Sigmoid colon (tissue), 7 donors: ENCODE measurements around the gene ZIC3. TPM values are rescaled to one million over a fixed set of nuclear protein-coding genes. Genes with fewer than 3 reads are reported as not detected.

ENCODE experiments used
- DNase-seq: peaks from one replicate; pipeline ENCODE4 v3.0.0-alpha.2; 2019
- H3K27ac ChIP-seq, 4 donors: fragments of 200-600 bp; sonication (generic); one replicate each; pipeline ENCODE4 v1.5.1; 2016 to 2019; ENCODE audit warnings: mild to moderate bottlenecking in 1 of 4
- H3K27me3 ChIP-seq, 3 donors: fragments of 200-600 bp; sonication (generic); one replicate each; pipeline ENCODE4 v1.5.1; 2019; ENCODE audit warnings: mild to moderate bottlenecking in 1 of 3
- H3K36me3 ChIP-seq, 4 donors: fragments of 200-600 bp; sonication (generic); one replicate each; pipeline ENCODE4 v1.5.1; 2016 to 2019
- H3K4me1 ChIP-seq, 4 donors: fragments of 200-600 bp; sonication (generic); one replicate each; pipeline ENCODE4 v1.5.1; 2017 to 2019
- H3K4me3 ChIP-seq, 4 donors: fragments of 200-600 bp; sonication (generic); one replicate each; pipeline ENCODE4 v1.5.1; 2017 to 2019; ENCODE audit warnings: mild to moderate bottlenecking in 2 of 4, moderate library complexity in 1 of 4
- H3K9me3 ChIP-seq, 4 donors: fragments of 200-600 bp in 3 of 4; sonication (generic) in 3 of 4; one replicate each; pipeline versions ENCODE4 v1.5.1 to v1.6.1; 2013 to 2019
- CTCF ChIP-seq, 4 experiments: fragments of 450-650 bp in 3 of 4; fragments of 200-600 bp in 1 of 4; IDR thresholded peaks; one replicate each; pipeline ENCODE4 v1.5.1; 2016 to 2019; ENCODE audit warnings: antibody characterized with exemption in 4 of 4, mild to moderate bottlenecking in 3 of 4, moderate library complexity in 2 of 4
- EP300 ChIP-seq, 4 donors: sonication (generic); formaldehyde crosslinking; IDR thresholded peaks; one replicate each; pipeline ENCODE4 v1.6.1; 2017; ENCODE audit warnings: antibody characterized with exemption in 4 of 4
- POLR2A ChIP-seq, 2 donors: fragments of 450-650 bp; IDR thresholded peaks; one replicate each; pipeline ENCODE4 v1.6.1; 2016; ENCODE audit warnings: antibody characterized with exemption in 2 of 2, mild to moderate bottlenecking in 2 of 2, moderate library complexity in 2 of 2
- POLR2AphosphoS5 ChIP-seq, 4 donors: sonication (generic); formaldehyde crosslinking; IDR thresholded peaks; one replicate each; pipeline ENCODE4 v1.6.1; 2017; ENCODE audit warnings: antibody characterized with exemption in 4 of 4
- WGBS, 2 donors: extraction: QIAGEN DNeasy Blood & Tissue Kit; methylation state at CpG; one replicate each; pipeline ENCODE4 v1.1.7; 2013; 5-methylcytosine and 5-hydroxymethylcytosine counted together
- intact Hi-C: fragments of 100-400 bp; cut with DNase I; formaldehyde crosslinking; loops from one replicate; pipeline ENCODE4 v1.15.1; 2023
- polyA plus RNA-seq, 3 donors: library from polyadenylated mRNA; stranded (reverse); fragments of 200-250 nt; gene quantifications; one replicate each; pipeline ENCODE4 v1.2.3, GENCODE V29; 2013
- total RNA-seq, 4 donors: library from RNA; depleted of rRNA; stranded (reverse); fragments of >200 nt; gene quantifications; one replicate each; pipeline ENCODE4 v1.1.0, GENCODE V29; 2016
- donor health status: healthy with polysubstance abuse.
- donor health status: Bipolar disorder and iron deficiency.
- donor health status: healthy.

The ZIC3 gene
- total and polyA plus RNA-seq, 7 donors = not detected

GRCh38 chrX:137567682-137568232 lies 1.8 kb downstream of the ZIC3 start:
- 5 to 12% methylated on average over 36 of the region's 36 CpGs for WGBS, 2 donors
- H3K36me3 ChIP-seq = no peaks in the 10 kb centered on the region
- H3K27ac ChIP-seq = no peak overlapping the region
- no peak for TF ChIP-seq CTCF (IDR thresholded peaks at IDR 0.05)
- TF ChIP-seq POLR2AphosphoS5 (IDR thresholded peaks at IDR 0.05) = no peak
- TF ChIP-seq EP300 (IDR thresholded peaks at IDR 0.05) = no peak
- no peak for TF ChIP-seq POLR2A (IDR thresholded peaks at IDR 0.05)
- H3K27me3 ChIP-seq = peaks cover 47 to 96% (median 48%) of the 10 kb centered on the region in 3 donors
- H3K4me3 ChIP-seq = no peak overlapping the region
- H3K4me1 ChIP-seq = peaks cover 0 to 29% (median 17%) of the 10 kb centered on the region in 4 donors
- DNase-seq = no peak
- no peaks in the 10 kb centered on the region for H3K9me3 ChIP-seq
- intact Hi-C loops = loop anchor here (10.0 kb wide), 1 partner anchor 143 kb away; no protein-coding TSS in a partner anchor

GRCh38 chrX:137568741-137569469 lies 3.0 kb downstream of the ZIC3 start:
- H3K36me3 ChIP-seq = no peaks in the 10 kb centered on the region
- DNase-seq = no peak
- H3K4me3 ChIP-seq = no peak overlapping the region
- H3K9me3 ChIP-seq = no peaks in the 10 kb centered on the region
- peaks cover 0 to 29% (median 17%) of the 10 kb centered on the region in 4 donors for H3K4me1 ChIP-seq
- WGBS, 2 donors = 4 to 5% methylated on average over 53 of the region's 53 CpGs
- H3K27ac ChIP-seq = no peak overlapping the region
- H3K27me3 ChIP-seq = peaks cover 44 to 96% (median 47%) of the 10 kb centered on the region in 3 donors
- TF ChIP-seq CTCF (IDR thresholded peaks at IDR 0.05) (no peak), EP300 (IDR thresholded peaks at IDR 0.05) (no peak), POLR2AphosphoS5 (IDR thresholded peaks at IDR 0.05) (no peak), POLR2A (IDR thresholded peaks at IDR 0.05) (no peak)
- intact Hi-C loops = loop anchor here (10.0 kb wide), 1 partner anchor 144 kb away; no protein-coding TSS in a partner anchor

GRCh38 chrX:137569470-137569891 lies 3.6 kb downstream of the ZIC3 start:
- DNase-seq = no peak

GRCh38 chrX:137573324-137574101 lies 7.6 kb downstream of the ZIC3 start:
- H3K27ac ChIP-seq = no peak overlapping the region
- no peaks in the 10 kb centered on the region for H3K9me3 ChIP-seq
- TF ChIP-seq POLR2A (IDR thresholded peaks at IDR 0.05) (no peak), POLR2AphosphoS5 (IDR thresholded peaks at IDR 0.05) (no peak), EP300 (IDR thresholded peaks at IDR 0.05) (no peak), CTCF (IDR thresholded peaks at IDR 0.05) (no peak)
- no peaks in the 10 kb centered on the region for H3K36me3 ChIP-seq
- intact Hi-C loops = no loop called here
- no peak overlapping the region for H3K4me3 ChIP-seq
- WGBS, 2 donors = 10 to 29% methylated on average over 44 of the region's 44 CpGs
- H3K27me3 ChIP-seq = peaks cover 30 to 93% (median 36%) of the 10 kb centered on the region in 3 donors
- H3K4me1 ChIP-seq = peaks cover 0 to 4% (median 0%) of the 10 kb centered on the region in 4 donors
- no peak for DNase-seq

More at GRCh38 chrX:137569470-137569891, 3.6 kb downstream of the ZIC3 start:
- Histone ChIP-seq H3K4me1 (peaks cover 0 to 29% (median 17%) of the 10 kb centered on the region in 4 donors), H3K9me3 (no peaks in the 10 kb centered on the region), H3K4me3 (no peak overlapping the region), H3K27ac (no peak overlapping the region), H3K27me3 (peaks cover 45 to 96% (median 49%) of the 10 kb centered on the region in 3 donors), H3K36me3 (no peaks in the 10 kb centered on the region)
- intact Hi-C loops = loop anchor here (10.0 kb wide), 1 partner anchor 145 kb away; no protein-coding TSS in a partner anchor
- 5 to 9% methylated on average over 16 of the region's 16 CpGs for WGBS, 2 donors
- TF ChIP-seq CTCF (IDR thresholded peaks at IDR 0.05) (no peak), POLR2A (IDR thresholded peaks at IDR 0.05) (no peak), EP300 (IDR thresholded peaks at IDR 0.05) (no peak), POLR2AphosphoS5 (IDR thresholded peaks at IDR 0.05) (no peak)
